Keratinocyte (primary cell): ENCODE data around the gene ENPP4. TPM values are rescaled to one million over a fixed set of nuclear protein-coding genes. Genes with fewer than 3 reads are reported as not detected.

Source experiments
- DNase-seq: peaks from one replicate; pipeline ENCODE4 v3.0.0-alpha.2; 2011; ENCODE audit warnings: low read depth, missing footprints, low spot score
- FAIRE-seq: peaks from 2 replicates; lab custom pipeline; 2011; peaks lifted over from hg19 to GRCh38; lab: Jason Lieb, UNC
- H2AFZ ChIP-seq: 2 replicates; pipeline ENCODE4 v1.6.0; 2012; ENCODE audit warnings: low read length, control low read depth, inconsistent platforms; ENCODE audit not compliant: control insufficient read depth
- H3K27ac ChIP-seq: 2 replicates; pipeline ENCODE4 v1.5.1; 2011; ENCODE audit warnings: low read length; ENCODE audit not compliant: control insufficient read depth, insufficient read depth
- H3K27me3 ChIP-seq: 3 replicates; pipeline ENCODE4 v1.6.0; 2011; ENCODE audit warnings: low read length; ENCODE audit not compliant: control insufficient read depth, insufficient read depth; ENCODE audit errors: extremely low read depth
- H3K36me3 ChIP-seq, 2 experiments: 2 replicates in 1 of 2; 3 replicates in 1 of 2; pipeline ENCODE4 v1.5.1; 2011; ENCODE audit warnings: low read length in 2 of 2, mild to moderate bottlenecking in 1 of 2; ENCODE audit not compliant: control insufficient read depth in 2 of 2, insufficient read depth in 2 of 2; ENCODE audit errors: extremely low read depth in 1 of 2
- H3K4me1 ChIP-seq: 3 replicates; pipeline ENCODE4 v1.5.1; 2011; ENCODE audit warnings: low read length; ENCODE audit not compliant: control insufficient read depth, insufficient read depth; ENCODE audit errors: extremely low read depth
- H3K4me2 ChIP-seq: 3 replicates; pipeline ENCODE4 v1.6.0; 2011; ENCODE audit warnings: low read depth, low read length; ENCODE audit not compliant: control insufficient read depth, insufficient read depth; ENCODE audit errors: extremely low read depth
- H3K4me3 ChIP-seq, 3 experiments: fragments of 200-600 bp in 1 of 3; sonication (generic) in 1 of 3; 2 replicates in 2 of 3; 3 replicates in 1 of 3; pipeline ENCODE4 v1.5.1; 2011 to 2016; ENCODE audit warnings: low read length in 3 of 3, mild to moderate bottlenecking in 3 of 3, control low read depth in 2 of 3, inconsistent platforms in 1 of 3, low read depth in 1 of 3, mixed read lengths in 1 of 3, mixed run types in 1 of 3, moderate library complexity in 1 of 3; ENCODE audit not compliant: control insufficient read depth in 2 of 3, insufficient read depth in 2 of 3; ENCODE audit errors: extremely low read depth in 1 of 3
- H3K79me2 ChIP-seq: 2 replicates; pipeline ENCODE4 v1.6.0; 2012; ENCODE audit warnings: low read length; ENCODE audit not compliant: control insufficient read depth, insufficient read depth
- H3K9ac ChIP-seq: 3 replicates; pipeline ENCODE4 v1.6.0; 2011; ENCODE audit warnings: low read length; ENCODE audit not compliant: control insufficient read depth, insufficient read depth; ENCODE audit errors: extremely low read depth
- H3K9me1 ChIP-seq: 3 replicates; pipeline ENCODE4 v1.6.0; 2011; ENCODE audit warnings: low read length; ENCODE audit not compliant: control insufficient read depth, insufficient read depth; ENCODE audit errors: extremely low read depth
- H3K9me3 ChIP-seq: 2 replicates; pipeline ENCODE4 v1.5.1; 2012; ENCODE audit warnings: low read depth, low read length; ENCODE audit not compliant: control insufficient read depth
- H4K20me1 ChIP-seq: 3 replicates; pipeline ENCODE4 v1.6.0; 2011; ENCODE audit warnings: low read length; ENCODE audit not compliant: control insufficient read depth, insufficient read depth; ENCODE audit errors: extremely low read depth
- EZH2 ChIP-seq: IDR thresholded peaks from one replicate; pipeline ENCODE4 v1.6.1; 2012; ENCODE audit warnings: inconsistent platforms, mild to moderate bottlenecking, low read length, moderate library complexity
- dilution Hi-C: fragments of 300-500 bp; cut with MboI; formaldehyde crosslinking; loops from one replicate; pipeline ENCODE4 v1.7.0; 2020; ENCODE audit warnings: low sequenced_read_pairs; ENCODE audit not compliant: extremely low pct_ligation_motif_present
- polyA plus RNA-seq, 5 experiments: library from polyadenylated mRNA; depleted of rRNA in 3 of 5; stranded (reverse) in 3 of 5; stranded (forward) in 1 of 5; unstranded in 1 of 5; fragments of >200 nt; gene quantifications; 1 replicate in 1 of 5; 2 replicates in 3 of 5; 3 replicates in 1 of 5; pipeline versions ENCODE4 v1.2.1 to v1.2.3, GENCODE V29; 2011 to 2012; ENCODE audit warnings: missing spikeins in 2 of 5, low read depth in 1 of 5, low replicate concordance in 1 of 5
- TF ChIP-seq, protein P1 (sequence below), 3 experiments: IDR thresholded peaks in 1 of 3; conservative IDR thresholded peaks in 1 of 3; optimal IDR thresholded peaks in 1 of 3; 2 replicates in 2 of 3; 3 replicates in 1 of 3; pipeline versions ENCODE3 to v1.5.1; 2011; ENCODE audit warnings: low read length in 3 of 3, mild to moderate bottlenecking in 3 of 3, moderate library complexity in 2 of 3, control low read depth in 1 of 3, inconsistent platforms in 1 of 3; ENCODE audit not compliant: insufficient read depth in 2 of 3; ENCODE audit errors: extremely low read depth in 1 of 3

Gene ENPP4
- polyA plus RNA-seq, 1 donor (not counting 4 experiments of a cell fraction or from before 2014, with no cell fraction given): 0.01 TPM

- Histone ChIP-seq H3K9ac (no peak overlapping the region), H3K4me2 (no peak overlapping the region), H3K4me3 (no peak overlapping the region), H3K27me3 (no peaks in the 10 kb centered on the region), H3K9me3 (no peaks in the 10 kb centered on the region), H3K79me2 (no peaks in the 10 kb centered on the region), H3K9me1 (no peaks in the 10 kb centered on the region), H3K27ac (no peak overlapping the region), H4K20me1 (no peaks in the 10 kb centered on the region), H2AFZ (no peak overlapping the region), H3K36me3 (no peaks in the 10 kb centered on the region), H3K4me1 (no peaks in the 10 kb centered on the region)
- DNase-seq (no peak), FAIRE-seq (no peak)
- dilution Hi-C loops: no loop called here
- no peak for TF ChIP-seq EZH2
- TF ChIP-seq, protein P1, sequence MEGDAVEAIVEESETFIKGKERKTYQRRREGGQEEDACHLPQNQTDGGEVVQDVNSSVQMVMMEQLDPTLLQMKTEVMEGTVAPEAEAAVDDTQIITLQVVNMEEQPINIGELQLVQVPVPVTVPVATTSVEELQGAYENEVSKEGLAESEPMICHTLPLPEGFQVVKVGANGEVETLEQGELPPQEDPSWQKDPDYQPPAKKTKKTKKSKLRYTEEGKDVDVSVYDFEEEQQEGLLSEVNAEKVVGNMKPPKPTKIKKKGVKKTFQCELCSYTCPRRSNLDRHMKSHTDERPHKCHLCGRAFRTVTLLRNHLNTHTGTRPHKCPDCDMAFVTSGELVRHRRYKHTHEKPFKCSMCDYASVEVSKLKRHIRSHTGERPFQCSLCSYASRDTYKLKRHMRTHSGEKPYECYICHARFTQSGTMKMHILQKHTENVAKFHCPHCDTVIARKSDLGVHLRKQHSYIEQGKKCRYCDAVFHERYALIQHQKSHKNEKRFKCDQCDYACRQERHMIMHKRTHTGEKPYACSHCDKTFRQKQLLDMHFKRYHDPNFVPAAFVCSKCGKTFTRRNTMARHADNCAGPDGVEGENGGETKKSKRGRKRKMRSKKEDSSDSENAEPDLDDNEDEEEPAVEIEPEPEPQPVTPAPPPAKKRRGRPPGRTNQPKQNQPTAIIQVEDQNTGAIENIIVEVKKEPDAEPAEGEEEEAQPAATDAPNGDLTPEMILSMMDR (optimal IDR thresholded peaks at IDR 0.05 in 1 of 3, IDR thresholded peaks at IDR 0.05 in 1 of 3, conservative IDR thresholded peaks at IDR 0.05 in 1 of 3; ENCODE audit: extremely low read depth in 1 of 3, insufficient read depth in 2 of 3, low read length in 3 of 3): no peak
These were observed 34.5 kb upstream of the ENPP4 start for GRCh38 chr6:46095251-46095650.

DNA sequence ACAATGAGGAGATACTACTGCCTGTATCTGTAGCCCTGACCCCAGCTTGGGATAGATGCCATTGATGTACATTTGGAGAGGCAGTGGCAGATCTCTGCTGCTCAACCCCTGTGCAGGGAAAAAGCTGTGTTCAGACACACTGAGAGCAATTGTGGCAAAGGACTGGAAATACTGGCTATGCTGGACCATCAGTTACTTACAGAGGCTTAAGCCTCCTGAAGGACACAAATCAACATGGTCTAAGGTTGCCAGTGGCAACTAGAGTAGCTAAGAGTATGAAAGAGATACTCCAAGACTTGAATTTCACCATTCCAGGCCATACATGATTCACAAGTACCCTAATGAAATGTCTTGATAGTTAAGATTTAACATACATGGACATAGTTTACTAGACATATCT is 32.4 kb upstream of the ENPP4 start:
- Histone ChIP-seq H3K9ac (no peak overlapping the region), H3K27me3 (no peaks in the 10 kb centered on the region), H3K9me1 (no peaks in the 10 kb centered on the region), H3K27ac (no peak overlapping the region), H3K79me2 (no peaks in the 10 kb centered on the region), H3K4me1 (no peaks in the 10 kb centered on the region), H2AFZ (no peak overlapping the region), H3K4me3 (no peak overlapping the region), H3K9me3 (no peaks in the 10 kb centered on the region), H3K36me3 (no peaks in the 10 kb centered on the region), H3K4me2 (no peak overlapping the region), H4K20me1 (no peaks in the 10 kb centered on the region)
- no peak for DNase-seq
- FAIRE-seq: no peak
- dilution Hi-C loops: no loop called here
- TF ChIP-seq EZH2: no peak
- TF ChIP-seq, protein P1 (optimal IDR thresholded peaks at IDR 0.05 in 1 of 3, IDR thresholded peaks at IDR 0.05 in 1 of 3, conservative IDR thresholded peaks at IDR 0.05 in 1 of 3; ENCODE audit: extremely low read depth in 1 of 3, insufficient read depth in 2 of 3, low read length in 3 of 3): no peak
